Body of pancreas (tissue), 4 donors: ENCODE measurements around the gene P3H1. TPM values are rescaled to one million over a fixed set of nuclear protein-coding genes. Genes with fewer than 3 reads are reported as not detected.

Source experiments
- ATAC-seq: fragments of 150-250 bp; one replicate; pipeline ENCODE4 v1.9.1; 2016
- DNase-seq, 4 donors: peaks; one replicate each; pipeline ENCODE4 v3.0.0-alpha.2; 2019
- H3K27ac ChIP-seq, 4 donors: fragments of 200-600 bp; sonication (generic); 1 replicate in 3 of 4; 2 replicates in 1 of 4; pipeline versions ENCODE4 v1.5.1 to v1.6.1; 2016 to 2019; ENCODE audit warnings: mild to moderate bottlenecking in 1 of 4, mixed read lengths in 1 of 4, moderate library complexity in 1 of 4
- H3K27me3 ChIP-seq, 2 donors: fragments of 200-600 bp; sonication (generic); one replicate each; pipeline ENCODE4 v1.6.0; 2016; ENCODE audit warnings: mild to moderate bottlenecking in 1 of 2
- H3K36me3 ChIP-seq, 2 donors: fragments of 200-600 bp; sonication (generic); replicated peaks in 1 of 2; 2 replicates each; pipeline ENCODE4 v1.5.1; 2016; ENCODE audit warnings: low read depth in 2 of 2; ENCODE audit not compliant: insufficient read depth in 1 of 2
- H3K4me1 ChIP-seq: fragments of 200-600 bp; sonication (generic); one replicate; pipeline ENCODE4 v1.6.0; 2016
- H3K4me3 ChIP-seq, 2 donors: fragments of 200-600 bp; sonication (generic); 1 replicate in 1 of 2; 2 replicates in 1 of 2; pipeline ENCODE4 v1.5.1; 2016 to 2019
- H3K9me3 ChIP-seq, 3 donors: fragments of 200-600 bp; sonication (generic); 1 replicate in 2 of 3; 2 replicates in 1 of 3; pipeline ENCODE4 v1.5.1; 2016
- CTCF ChIP-seq, 7 experiments: fragments of 450-650 bp in 4 of 7; fragments of 200-600 bp in 3 of 7; sonication (generic) in 3 of 7; IDR thresholded peaks; one replicate each; pipeline ENCODE4 v1.5.1; 2016 to 2019; ENCODE audit warnings: antibody characterized with exemption in 7 of 7
- POLR2A ChIP-seq, 3 donors: fragments of 450-650 bp; IDR thresholded peaks; one replicate each; pipeline ENCODE4 v1.6.1; 2016; ENCODE audit warnings: antibody characterized with exemption in 3 of 3, mild to moderate bottlenecking in 2 of 3
- WGBS, 2 donors: methylation state at CpG; one replicate each; pipeline ENCODE4 v1.1.5; 2017; 5-methylcytosine and 5-hydroxymethylcytosine counted together
- intact Hi-C: fragments of 100-400 bp; cut with DNase I; formaldehyde crosslinking; loops from one replicate; pipeline ENCODE4 v1.15.1; 2023
- total RNA-seq, 2 donors: library from RNA; depleted of rRNA; stranded (reverse); fragments of >200 nt; gene quantifications; one replicate each; pipeline ENCODE4 v1.1.0, GENCODE V29; 2016

The P3H1 gene
- total RNA-seq, 2 donors from 2014 or later: 16.9 to 34.9 TPM

DNA sequence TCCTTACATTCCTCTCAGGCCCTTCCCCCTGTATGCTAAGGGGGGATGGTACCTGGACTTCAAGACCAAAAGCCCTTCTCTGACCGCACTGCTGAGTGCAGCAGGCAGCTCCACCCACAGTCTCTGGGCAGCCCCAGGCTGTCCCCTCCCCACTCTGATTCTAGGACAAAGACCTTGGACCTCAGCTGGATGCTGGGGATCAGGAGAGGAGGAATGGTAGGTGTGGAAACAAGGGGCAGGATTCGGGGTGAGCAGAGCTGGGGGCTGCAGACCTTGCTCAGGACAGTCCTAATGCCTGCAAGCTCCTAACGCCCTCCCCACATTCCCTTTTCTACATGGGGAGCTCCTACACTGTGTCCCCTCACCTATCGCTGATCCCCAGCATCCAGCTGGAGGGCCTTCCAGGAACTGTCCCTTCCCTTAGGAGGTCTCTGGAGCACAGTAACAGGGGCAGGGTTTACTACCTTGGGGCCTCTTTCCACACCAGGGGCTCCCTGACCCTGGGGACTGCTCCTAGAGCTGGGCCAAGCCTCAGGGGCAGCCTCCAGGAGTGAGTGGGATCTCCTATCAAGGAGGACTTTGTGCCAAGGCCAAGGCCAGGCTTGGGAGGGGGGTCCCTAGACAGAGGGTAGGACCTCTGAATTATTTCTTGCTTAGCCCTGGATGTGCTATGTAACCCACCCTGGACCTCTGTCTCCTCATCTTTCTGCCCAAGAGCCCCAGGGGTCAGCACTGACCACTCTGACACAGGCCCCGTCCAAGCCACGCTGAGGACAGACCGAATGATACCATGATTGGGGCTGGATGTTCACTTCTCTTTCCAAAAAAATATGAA is 32.4 kb downstream of the P3H1 start:
- TF ChIP-seq CTCF (IDR thresholded peaks at IDR 0.05) (no peak), POLR2A (IDR thresholded peaks at IDR 0.05) (no peak)
- Histone ChIP-seq H3K4me3 (no peak overlapping the region), H3K9me3 (no peaks in the 10 kb centered on the region), H3K4me1 (no peaks in the 10 kb centered on the region), H3K36me3 (no peaks in the 10 kb centered on the region), H3K27ac (no peak overlapping the region), H3K27me3 (no peaks in the 10 kb centered on the region)
- WGBS, 2 donors: 76 to 88% methylated on average over 7 of the region's 7 CpGs
- ATAC-seq (no peak), DNase-seq (no peak)
- intact Hi-C loops: no loop called here

DNA sequence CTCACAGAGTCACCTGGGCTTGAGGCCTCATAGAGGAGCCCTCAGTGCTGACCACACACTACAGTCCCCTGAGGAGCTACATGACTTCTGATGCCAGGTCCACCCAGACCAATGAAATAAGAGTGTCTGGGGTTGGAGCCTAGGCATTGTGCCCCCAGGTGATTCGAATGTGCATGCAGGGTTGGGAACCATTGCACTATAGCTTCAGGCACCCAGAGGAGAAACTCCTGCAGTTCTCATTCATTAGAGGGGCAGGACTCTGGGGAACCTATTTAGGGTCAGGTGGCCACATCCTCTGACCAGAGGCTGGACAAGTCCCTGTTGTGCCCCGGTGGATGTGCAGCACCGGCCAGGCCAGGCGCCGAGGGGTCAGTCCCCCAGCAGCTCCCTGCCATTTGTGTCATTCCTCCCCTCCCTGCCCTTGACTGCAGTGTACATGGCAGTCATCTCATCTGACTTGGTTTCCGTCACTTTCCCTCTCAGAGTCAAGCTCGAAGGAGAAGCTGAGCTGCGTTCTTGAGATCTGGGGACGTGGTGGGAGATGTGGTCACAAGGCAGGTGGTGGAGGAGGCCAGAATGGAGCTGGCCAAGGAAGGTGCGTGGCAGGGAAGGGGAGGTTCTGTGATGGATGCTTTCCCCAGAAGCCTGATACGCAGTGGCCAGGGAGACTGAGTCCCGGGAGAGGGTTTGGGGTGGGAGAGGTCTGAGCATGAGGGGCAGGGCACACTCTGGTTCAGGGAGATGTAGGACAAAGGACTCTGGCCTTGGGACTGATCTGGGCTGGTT is 33.2 kb downstream of the P3H1 start:
- H3K36me3 ChIP-seq: no peaks in the 10 kb centered on the region
- no peaks in the 10 kb centered on the region for H3K4me1 ChIP-seq
- H3K4me3 ChIP-seq: no peak overlapping the region
- DNase-seq (no peak), ATAC-seq (no peak)
- no peaks in the 10 kb centered on the region for H3K9me3 ChIP-seq
- H3K27me3 ChIP-seq: no peaks in the 10 kb centered on the region
- H3K27ac ChIP-seq: no peak overlapping the region
- no peak for TF ChIP-seq CTCF (IDR thresholded peaks at IDR 0.05)
- TF ChIP-seq POLR2A (IDR thresholded peaks at IDR 0.05): no peak
- intact Hi-C loops: no loop called here
- 71 to 73% methylated on average over 9 to 11 of the region's 12 CpGs for WGBS, 2 donors

GRCh38 chr1:42732126-42732680 is 34.6 kb downstream of the P3H1 start:
- Histone ChIP-seq H3K4me1 (no peaks in the 10 kb centered on the region), H3K4me3 (no peak overlapping the region), H3K27ac (no peak overlapping the region), H3K36me3 (no peaks in the 10 kb centered on the region), H3K9me3 (no peaks in the 10 kb centered on the region), H3K27me3 (no peaks in the 10 kb centered on the region)
- 69 to 80% methylated on average over 10 of the region's 10 CpGs for WGBS, 2 donors
- no peak for DNase-seq
- no peak for ATAC-seq
- no peak for TF ChIP-seq CTCF (IDR thresholded peaks at IDR 0.05)
- no peak for TF ChIP-seq POLR2A (IDR thresholded peaks at IDR 0.05)
- intact Hi-C loops: no loop called here

- no peak for TF ChIP-seq POLR2A (IDR thresholded peaks at IDR 0.05)
- TF ChIP-seq CTCF (IDR thresholded peaks at IDR 0.05): no peak
- ATAC-seq: no peak
- 52 to 62% methylated on average over 3 of the region's 3 CpGs for WGBS, 2 donors
- no peaks in the 10 kb centered on the region for H3K27me3 ChIP-seq
- H3K36me3 ChIP-seq: no peaks in the 10 kb centered on the region
- DNase-seq: no peak
- no peak overlapping the region for H3K27ac ChIP-seq
- no peaks in the 10 kb centered on the region for H3K9me3 ChIP-seq
- H3K4me3 ChIP-seq: no peak overlapping the region
- intact Hi-C loops: no loop called here
- no peaks in the 10 kb centered on the region for H3K4me1 ChIP-seq
Observed at GRCh38 chr1:42731585-42731984, 35.2 kb downstream of the P3H1 start.
